ENCODE data around the gene CGB2. TPM values are rescaled to one million over a fixed set of nuclear protein-coding genes. Genes with fewer than 3 reads are reported as not detected.
"Not testable (repeated sequence)": the region's sequence is repeated elsewhere in the genome, so short reads cannot be mapped to it uniquely, and the experiment has no call there.

Gene CGB2
- polyA plus RNA-seq, 10 donors = 0.49 TPM; not detected in 9

- DNase-seq = not testable (repeated sequence)
Observed at GRCh38 chr19:49036815-49037214, 5.1 kb downstream of the CGB2 start, which contains the start of gene CGB1. TSS of gene CGB1 (minus strand) at chr19:49036895. CDS start at chr19:49036711, 184 bp downstream.

GRCh38 chr19:49038111-49038510 lies 6.4 kb downstream of the CGB2 start:
- DNase-seq = not testable (repeated sequence)

- DNase-seq = not testable (repeated sequence)
Observed at GRCh38 chr19:49038557-49039276, 7.0 kb downstream of the CGB2 start.

GRCh38 chr19:49039736-49040135 lies 8.0 kb downstream of the CGB2 start:
- not testable (repeated sequence) for DNase-seq

GRCh38 chr19:49042177-49042576 lies 10.5 kb downstream of the CGB2 start:
- no peak for DNase-seq

DNA sequence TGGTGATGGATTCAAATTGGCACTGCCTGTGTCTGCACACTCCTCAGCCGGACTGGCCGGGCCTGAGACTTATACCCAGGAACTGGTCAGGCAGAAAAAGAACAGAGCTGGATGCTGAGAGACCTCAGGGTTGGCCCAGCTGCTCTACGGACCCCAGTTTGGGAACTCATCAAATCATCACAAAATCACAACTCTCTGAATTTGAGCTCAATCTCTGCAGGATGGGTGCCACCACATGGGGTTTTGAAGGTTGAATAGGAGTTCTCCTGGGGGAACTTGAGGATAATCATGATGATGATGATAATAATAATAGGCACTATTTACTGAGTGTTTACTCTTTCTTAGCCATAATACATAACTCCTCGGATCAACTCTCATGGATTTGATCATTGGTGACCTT lies 11.0 kb downstream of the CGB2 start:
- not testable (repeated sequence) for DNase-seq

GRCh38 chr19:49043548-49043947 lies 11.9 kb downstream of the CGB2 start, which contains the start of gene CGB5:
TSS of gene CGB5 (plus strand) at chr19:49043848. CDS start at chr19:49044210, 362 bp downstream.
- DNase-seq = not testable (repeated sequence)

DNA sequence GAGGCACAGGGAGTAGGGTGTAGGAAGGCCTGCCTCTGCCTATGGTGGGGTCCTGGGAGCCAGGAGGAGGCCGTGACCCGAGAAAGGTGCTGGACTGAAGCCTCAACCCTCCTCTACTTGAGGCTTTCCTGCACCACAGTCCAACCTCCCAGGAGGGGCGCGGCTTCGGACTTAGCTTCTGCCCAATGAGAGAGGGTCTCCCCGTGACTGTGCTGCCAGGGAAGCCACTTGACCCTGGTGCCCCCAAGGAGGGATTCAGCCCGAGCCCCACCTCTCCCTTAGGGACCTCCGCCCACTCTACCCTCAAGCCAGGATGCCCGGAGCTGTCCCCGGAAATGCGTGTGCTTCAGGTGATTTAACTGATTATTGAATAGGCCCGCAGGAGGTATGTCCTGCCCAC lies 17.3 kb downstream of the CGB2 start, which contains the start of gene CGB8:
TSS of gene CGB8 (minus strand) at position 101 of the 400 bp plus-strand sequence. CDS start 372 bp downstream, outside the sequence.
- not testable (repeated sequence) for DNase-seq

DNA sequence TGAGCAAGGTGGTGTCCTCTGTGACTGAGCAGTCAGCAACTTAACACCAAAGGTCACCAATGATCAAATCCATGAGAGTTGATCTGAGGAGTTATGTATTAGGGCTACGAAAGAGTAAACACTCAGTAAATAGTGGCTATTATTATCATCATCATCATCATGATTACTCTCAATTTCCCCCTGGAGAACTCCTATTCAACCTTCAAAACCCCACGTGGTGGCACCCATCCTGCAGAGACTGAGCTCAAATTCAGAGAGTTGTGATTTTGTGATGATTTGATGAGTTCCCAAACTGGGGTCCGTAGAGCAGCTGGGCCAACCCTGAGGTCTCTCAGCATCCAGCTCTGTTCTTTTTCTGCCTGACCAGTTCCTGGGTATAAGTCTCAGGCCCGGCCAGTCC lies 18.1 kb downstream of the CGB2 start:
- not testable (repeated sequence) for DNase-seq

DNA sequence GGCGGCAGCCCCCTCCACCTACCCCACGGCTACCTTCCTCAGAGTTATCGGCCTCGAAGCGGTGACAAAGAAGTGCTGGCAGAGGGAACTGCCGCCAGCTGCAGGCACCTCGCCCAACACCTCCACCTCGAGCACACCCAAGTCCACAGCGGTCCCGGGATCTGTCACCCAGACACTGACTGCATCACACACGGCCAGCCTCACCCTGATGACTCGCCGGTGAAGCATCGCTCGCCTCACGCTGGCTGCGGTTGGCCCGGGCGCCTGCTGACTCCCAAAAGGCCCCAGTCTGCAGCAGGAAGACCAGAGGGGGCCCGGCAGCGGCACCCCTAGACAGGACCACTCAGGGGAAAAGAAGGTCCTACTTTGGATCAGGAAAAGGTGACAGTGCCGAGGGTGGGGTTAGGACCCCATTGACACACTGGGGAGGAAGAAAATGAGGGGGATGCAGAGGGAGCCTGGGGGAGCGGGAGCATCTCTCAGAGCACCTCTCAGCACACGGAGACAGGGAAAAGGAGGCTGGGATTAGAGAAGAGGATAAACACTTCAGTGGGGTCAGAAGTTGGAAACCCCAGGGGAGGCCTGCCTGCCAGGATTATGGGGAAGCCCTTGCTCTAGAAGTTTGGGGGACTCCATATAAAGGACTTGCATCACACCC lies 18.8 kb downstream of the CGB2 start:
- DNase-seq = not testable (repeated sequence)

GRCh38 chr19:49056101-49056901 lies 24.6 kb downstream of the CGB2 start:
- DNase-seq = peak in 2 of 3 donors; percentile 46 to 71

GRCh38 chr19:49056902-49057596 lies 25.4 kb downstream of the CGB2 start:
- DNase-seq = not testable (repeated sequence)

DNA sequence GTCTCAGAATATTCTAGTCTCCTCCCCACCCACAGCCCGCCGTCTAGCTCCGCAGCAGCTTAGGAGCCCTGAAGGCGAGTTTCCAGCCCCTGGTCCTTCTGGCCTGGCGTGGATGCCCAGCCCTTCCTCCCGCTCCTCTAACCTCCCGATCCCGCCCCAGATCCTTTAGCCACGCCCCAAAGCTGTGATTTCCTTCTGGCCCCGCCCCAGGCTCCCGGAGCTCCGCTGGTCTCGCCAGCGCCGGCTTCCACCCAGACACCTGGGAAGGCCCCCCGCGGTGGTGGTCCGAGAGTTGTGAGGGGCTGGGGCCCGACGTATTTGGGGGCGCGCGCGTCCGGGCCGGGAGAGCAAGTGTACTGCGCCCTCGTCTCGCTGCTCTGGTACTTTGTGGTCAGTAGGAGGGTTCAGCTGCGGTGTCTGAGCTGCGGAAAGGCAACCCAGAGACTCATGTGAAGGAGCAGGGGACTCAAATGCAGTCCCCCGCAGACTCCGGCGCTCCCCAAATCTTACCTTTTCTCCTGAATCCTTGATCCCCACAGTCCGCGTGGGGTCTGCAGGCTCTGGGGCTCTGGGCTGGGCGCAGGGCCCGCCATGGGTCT lies 26.0 kb downstream of the CGB2 start, which contains the start of gene CGB7:
TSS of gene CGB7 (minus strand) at position 114 of the 599 bp plus-strand sequence. CDS start 2,374 bp downstream, outside the sequence.
- DNase-seq = peak in 2 of 3 donors; percentile 24 to 62

DNA sequence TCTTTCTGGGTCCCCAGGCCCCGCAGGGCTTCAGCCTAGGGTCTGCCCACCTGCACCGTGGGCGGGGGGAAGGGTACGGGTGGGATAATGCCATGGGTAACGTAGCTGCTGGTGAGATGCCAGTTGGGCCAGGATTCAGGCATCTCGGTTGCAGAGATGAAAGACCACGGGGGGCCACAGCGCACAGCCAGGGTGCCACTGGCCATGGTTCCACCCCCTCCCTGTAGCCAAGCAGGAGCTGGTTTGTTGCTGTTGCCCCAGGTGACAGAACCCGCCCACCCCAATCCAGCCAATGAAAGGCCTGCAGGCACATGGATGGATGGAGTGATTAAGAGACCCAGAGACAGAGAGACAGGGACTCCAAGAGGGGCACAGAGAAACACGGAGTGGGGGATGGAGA lies 26.9 kb downstream of the CGB2 start:
- no peak for DNase-seq

DNA sequence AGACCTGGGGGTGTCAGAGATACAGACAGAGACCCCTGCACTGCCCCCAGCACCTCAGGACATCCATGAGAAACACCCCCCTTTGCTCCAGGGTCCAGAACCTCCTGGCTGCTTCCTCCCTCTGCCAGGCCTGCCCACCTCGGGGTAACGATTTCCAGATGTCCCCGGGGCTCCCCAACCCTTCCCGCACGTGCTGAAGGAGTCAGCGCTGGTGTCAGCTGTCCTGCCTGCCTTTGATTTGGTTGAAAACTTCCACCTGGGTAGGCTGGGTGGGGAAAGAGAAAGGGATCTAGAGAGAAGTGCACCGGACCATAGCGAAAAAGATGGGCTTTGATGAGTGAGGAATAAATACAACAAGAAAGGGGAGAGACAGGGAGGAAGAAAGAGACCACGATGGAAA lies 27.4 kb downstream of the CGB2 start:
- no peak for DNase-seq

DNA sequence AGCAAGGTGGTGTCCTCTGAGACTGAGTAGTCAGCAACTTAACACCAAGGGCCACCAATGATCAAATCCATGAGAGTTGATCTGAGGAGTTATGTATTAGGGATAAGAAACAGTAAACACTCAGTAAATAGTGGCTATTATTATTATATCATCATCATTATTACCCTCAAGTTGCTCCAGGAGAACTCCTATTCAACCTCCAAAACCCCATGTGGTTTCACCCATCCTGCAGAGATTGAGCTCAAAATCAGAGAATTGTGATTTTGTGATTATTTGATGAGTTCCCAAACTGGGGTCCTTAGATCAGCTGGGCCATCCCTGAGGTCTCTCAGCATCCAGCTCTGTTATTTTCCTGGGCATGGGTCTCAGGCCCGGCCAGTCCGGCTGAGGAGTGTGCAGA lies 29.3 kb downstream of the CGB2 start:
- no peak for DNase-seq

GRCh38 chr19:49061445-49061844 lies 29.8 kb downstream of the CGB2 start:
- DNase-seq = no peak

DNA sequence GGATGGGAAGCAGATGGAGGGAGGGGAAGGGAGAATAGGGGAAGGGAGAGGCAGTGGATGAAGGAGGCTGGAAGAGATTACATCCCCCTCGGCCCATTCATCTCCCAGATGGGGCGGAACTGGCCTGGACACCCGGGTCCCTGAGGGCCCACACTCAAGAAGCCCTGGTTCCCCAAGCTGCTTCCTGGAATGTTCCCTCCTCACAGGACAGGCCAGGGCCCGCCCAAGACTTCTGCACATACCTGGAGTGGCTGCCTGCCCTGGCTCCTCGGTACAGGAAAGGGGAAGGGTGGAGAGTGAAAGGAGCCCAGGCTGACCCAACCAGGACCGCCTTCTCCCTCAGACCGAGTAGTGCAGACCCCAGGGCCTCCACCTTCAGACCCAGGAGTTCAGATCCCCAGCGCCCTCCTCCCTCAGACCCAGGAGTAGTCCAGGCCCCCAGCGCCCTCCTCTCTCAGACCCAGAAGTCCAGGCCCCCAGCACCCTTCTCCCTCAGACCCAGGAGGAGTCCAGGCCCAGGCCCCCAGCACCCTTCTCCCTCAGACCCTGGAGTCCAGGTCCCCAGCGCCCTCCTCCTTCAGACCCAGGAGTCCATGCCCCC lies 32.4 kb downstream of the CGB2 start:
- no peak for DNase-seq

DNA sequence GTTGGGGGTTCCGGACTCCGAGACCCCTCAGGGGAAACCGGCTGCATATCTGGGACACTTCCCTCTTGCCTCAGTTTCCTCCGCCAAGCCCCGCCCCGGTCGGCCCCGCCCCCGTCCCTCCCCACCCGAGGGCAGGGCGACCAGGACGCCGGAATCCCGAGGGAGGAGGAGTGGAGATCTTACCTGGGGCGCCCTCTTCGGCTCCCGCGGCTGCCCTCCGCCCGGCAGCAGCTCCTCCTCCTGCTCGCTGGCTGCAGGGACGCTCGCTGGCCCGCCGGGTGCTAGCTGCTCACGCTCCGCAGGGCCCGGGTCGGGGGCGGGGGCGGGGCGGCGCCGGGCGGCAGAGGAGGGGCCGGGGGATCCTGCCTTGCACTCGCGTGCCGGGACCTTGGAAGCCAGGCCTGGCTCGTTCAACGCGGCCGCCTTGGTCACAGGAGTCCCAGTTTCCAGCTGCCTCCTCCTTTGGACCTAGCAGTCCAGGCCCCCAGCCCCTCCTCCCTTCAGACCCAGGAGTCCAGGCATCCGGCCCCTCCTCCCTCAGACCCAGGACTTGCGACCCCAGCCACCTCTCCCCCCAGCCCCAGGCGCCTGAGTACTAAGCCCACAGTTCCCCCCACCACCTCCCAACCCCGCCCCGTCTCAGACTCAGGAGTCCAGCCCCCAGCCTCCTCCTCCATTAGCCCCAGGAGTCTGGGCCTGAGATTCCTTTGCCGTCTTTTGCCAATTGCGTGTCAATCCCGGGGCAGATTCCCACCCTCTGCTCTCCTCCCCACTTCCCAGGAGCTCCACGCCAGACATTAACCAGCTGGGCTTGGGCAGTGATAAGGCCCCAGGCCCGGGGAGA lies 33.3 kb downstream of the CGB2 start, which contains the start of gene NTF4:
TSS of gene NTF4 (minus strand) at position 51 of the 844 bp plus-strand sequence. CDS start 2,821 bp downstream, outside the sequence.
- peak in 1 of 3 donors; percentile 46 for DNase-seq

Data from muscle of back (tissue), 11 donors.